Suprapubic skin (tissue), 4 donors: Measurements from ENCODE around the gene CAMTA1. TPM values are rescaled to one million over a fixed set of nuclear protein-coding genes. Genes with fewer than 3 reads are reported as not detected.

Experiments used
- DNase-seq, 2 donors: peaks; one replicate each; pipeline ENCODE4 v3.0.0-alpha.2; 2019; ENCODE audit warnings: low spot score in 2 of 2
- H3K27ac ChIP-seq: fragments of 200-600 bp; sonication (generic); one replicate; pipeline ENCODE4 v1.5.1; 2019
- H3K27me3 ChIP-seq: fragments of 200-600 bp; sonication (generic); one replicate; pipeline ENCODE4 v1.5.1; 2019
- H3K36me3 ChIP-seq: fragments of 200-600 bp; sonication (generic); one replicate; pipeline ENCODE4 v1.5.1; 2019
- H3K4me1 ChIP-seq: fragments of 200-600 bp; sonication (generic); one replicate; pipeline ENCODE4 v1.5.1; 2019
- H3K4me3 ChIP-seq: fragments of 200-600 bp; sonication (generic); one replicate; pipeline ENCODE4 v1.5.1; 2019; ENCODE audit warnings: mild to moderate bottlenecking
- H3K9me3 ChIP-seq: fragments of 200-600 bp; sonication (generic); one replicate; pipeline ENCODE4 v1.5.1; 2019
- CTCF ChIP-seq, 2 donors: fragments of 200-600 bp in 1 of 2; fragments of 450-650 bp in 1 of 2; sonication (generic) in 1 of 2; IDR thresholded peaks; one replicate each; pipeline ENCODE4 v1.5.1; 2016 to 2019; ENCODE audit warnings: antibody characterized with exemption in 2 of 2, mild to moderate bottlenecking in 1 of 2, moderate library complexity in 1 of 2
- EP300 ChIP-seq: sonication (generic); formaldehyde crosslinking; IDR thresholded peaks from one replicate; pipeline ENCODE4 v1.6.1; 2017; ENCODE audit warnings: antibody characterized with exemption
- POLR2A ChIP-seq, 2 donors: fragments of 450-650 bp; IDR thresholded peaks; one replicate each; pipeline ENCODE4 v1.6.1; 2017; ENCODE audit warnings: antibody characterized with exemption in 2 of 2, mild to moderate bottlenecking in 2 of 2, moderate library complexity in 2 of 2
- POLR2AphosphoS5 ChIP-seq, 3 donors: sonication (generic); formaldehyde crosslinking; IDR thresholded peaks; one replicate each; pipeline ENCODE4 v1.6.1; 2017; ENCODE audit warnings: antibody characterized with exemption in 3 of 3
- WGBS: methylation state at CpG from one replicate; pipeline ENCODE4 v1.1.5; 2018; 5-methylcytosine and 5-hydroxymethylcytosine counted together
- total RNA-seq, 4 donors: library from RNA; depleted of rRNA; stranded (reverse); fragments of >200 nt; gene quantifications; one replicate each; pipeline ENCODE4 v1.1.0, GENCODE V29; 2016

Gene CAMTA1
- total RNA-seq, 4 donors from 2014 or later, result 40.4 to 54.1 (median 46.6) TPM

GRCh38 chr1:6774381-6774780 is 10.9 kb upstream of the CAMTA1 start:
- H3K36me3 ChIP-seq, result no peaks in the 10 kb centered on the region
- H3K27ac ChIP-seq, result no peak overlapping the region
- H3K9me3 ChIP-seq, result no peaks in the 10 kb centered on the region
- H3K27me3 ChIP-seq, result no peaks in the 10 kb centered on the region
- H3K4me3 ChIP-seq, result no peak overlapping the region
- peaks cover 16% of the 10 kb centered on the region for H3K4me1 ChIP-seq
- 83% methylated on average over 1 of the region's 1 CpG for WGBS
- no peak for DNase-seq
- TF ChIP-seq POLR2AphosphoS5 (IDR thresholded peaks at IDR 0.05), result no peak
- no peak for TF ChIP-seq POLR2A (IDR thresholded peaks at IDR 0.05)
- no peak for TF ChIP-seq EP300
- no peak for TF ChIP-seq CTCF (IDR thresholded peaks at IDR 0.05)

- Histone ChIP-seq H3K9me3 (no peaks in the 10 kb centered on the region), H3K4me1 (peaks cover 14% of the 10 kb centered on the region), H3K4me3 (no peak overlapping the region), H3K36me3 (no peaks in the 10 kb centered on the region), H3K27me3 (no peaks in the 10 kb centered on the region), H3K27ac (no peak overlapping the region)
- TF ChIP-seq EP300, result no peak
- no peak for TF ChIP-seq POLR2AphosphoS5 (IDR thresholded peaks at IDR 0.05)
- no peak for TF ChIP-seq POLR2A (IDR thresholded peaks at IDR 0.05)
- no peak for DNase-seq
- WGBS, result 90% methylated on average over 8 of the region's 8 CpGs
Observed at GRCh38 chr1:6775261-6776043, 9.8 kb upstream of the CAMTA1 start.

- no peak for DNase-seq
- 64% methylated on average over 2 of the region's 2 CpGs for WGBS
- TF ChIP-seq EP300 (no peak), CTCF (IDR thresholded peaks at IDR 0.05) (no peak), POLR2A (IDR thresholded peaks at IDR 0.05) (no peak), POLR2AphosphoS5 (IDR thresholded peaks at IDR 0.05) (no peak)
Observed at GRCh38 chr1:6776389-6776788, 8.9 kb upstream of the CAMTA1 start.

GRCh38 chr1:6776895-6777294 is 8.4 kb upstream of the CAMTA1 start:
- Histone ChIP-seq H3K27me3 (no peaks in the 10 kb centered on the region), H3K27ac (no peak overlapping the region), H3K36me3 (no peaks in the 10 kb centered on the region), H3K9me3 (no peaks in the 10 kb centered on the region), H3K4me3 (no peak overlapping the region), H3K4me1 (no peaks in the 10 kb centered on the region)
- TF ChIP-seq POLR2AphosphoS5 (IDR thresholded peaks at IDR 0.05) (no peak), CTCF (IDR thresholded peaks at IDR 0.05) (no peak), POLR2A (IDR thresholded peaks at IDR 0.05) (no peak), EP300 (no peak)
- 72% methylated on average over 7 of the region's 7 CpGs for WGBS
- no peak for DNase-seq

More at GRCh38 chr1:6776389-6776788, 8.9 kb upstream of the CAMTA1 start:
- Histone ChIP-seq H3K36me3 (no peaks in the 10 kb centered on the region), H3K4me3 (no peak overlapping the region), H3K9me3 (no peaks in the 10 kb centered on the region), H3K4me1 (peaks cover 4% of the 10 kb centered on the region), H3K27ac (no peak overlapping the region), H3K27me3 (no peaks in the 10 kb centered on the region)

- no peak overlapping the region for H3K27ac ChIP-seq
- TF ChIP-seq POLR2AphosphoS5 (IDR thresholded peaks at IDR 0.05), result no peak
- TF ChIP-seq POLR2A (IDR thresholded peaks at IDR 0.05), result no peak
- no peak for TF ChIP-seq CTCF (IDR thresholded peaks at IDR 0.05)
- no peak for TF ChIP-seq EP300
- H3K9me3 ChIP-seq, result no peaks in the 10 kb centered on the region
- WGBS, result 86% methylated on average over 7 of the region's 7 CpGs
- DNase-seq, result no peak
- H3K4me3 ChIP-seq, result no peak overlapping the region
- no peaks in the 10 kb centered on the region for H3K4me1 ChIP-seq
- H3K27me3 ChIP-seq, result no peaks in the 10 kb centered on the region
- no peaks in the 10 kb centered on the region for H3K36me3 ChIP-seq
Observed at GRCh38 chr1:6777813-6778212, 7.4 kb upstream of the CAMTA1 start.
